KMS-11 (cell line): ENCODE results near the gene ST6GALNAC1.

Experiments used
- H2AFZ ChIP-seq: fragments of 200-600 bp; sonication (generic); 2 replicates; pipeline ENCODE4 v1.6.1; 2016; ENCODE audit warnings: antibody characterized with exemption, mixed run types, low read depth
- H3K27ac ChIP-seq: fragments of 200-600 bp; sonication (generic); 2 replicates; pipeline ENCODE4 v1.6.1; 2016; ENCODE audit warnings: mild to moderate bottlenecking, mixed run types
- H3K27me3 ChIP-seq: fragments of 200-600 bp; sonication (generic); 2 replicates; pipeline ENCODE4 v1.6.1; 2017; ENCODE audit warnings: mild to moderate bottlenecking, low read depth, mixed run types, moderate library complexity; ENCODE audit not compliant: insufficient read depth
- H3K36me3 ChIP-seq: fragments of 200-600 bp; sonication (generic); 2 replicates; pipeline ENCODE4 v1.6.1; 2017; ENCODE audit warnings: mild to moderate bottlenecking, mixed run types; ENCODE audit not compliant: insufficient read depth
- H3K4me1 ChIP-seq: fragments of 200-600 bp; sonication (generic); 2 replicates; pipeline ENCODE4 v1.6.1; 2016; ENCODE audit warnings: mild to moderate bottlenecking, low read depth, mixed run types; ENCODE audit not compliant: poor library complexity, severe bottlenecking
- H3K4me2 ChIP-seq: fragments of 200-600 bp; sonication (generic); 2 replicates; pipeline ENCODE4 v1.7.0; 2016; ENCODE audit warnings: mild to moderate bottlenecking, mixed run types
- H3K4me3 ChIP-seq: fragments of 200-600 bp; sonication (generic); IDR thresholded peaks from 2 replicates; pipeline ENCODE4 v1.6.1; 2017; ENCODE audit warnings: low read depth, low read length, mixed read lengths; ENCODE audit not compliant: insufficient read depth
- H3K79me2 ChIP-seq: fragments of 200-600 bp; sonication (generic); 2 replicates; pipeline ENCODE4 v1.6.1; 2016; ENCODE audit warnings: low read depth, mixed run types; ENCODE audit not compliant: insufficient read depth
- H3K9ac ChIP-seq: fragments of 200-600 bp; sonication (generic); 2 replicates; pipeline ENCODE4 v1.6.1; 2016; ENCODE audit warnings: mild to moderate bottlenecking, mixed run types
- H4K20me1 ChIP-seq: fragments of 200-600 bp; sonication (generic); 2 replicates; pipeline ENCODE4 v1.6.1; 2016; ENCODE audit warnings: mild to moderate bottlenecking, mixed run types; ENCODE audit not compliant: insufficient read depth
- CTCF ChIP-seq: fragments of 200-600 bp; sonication (generic); conservative IDR thresholded peaks from 2 replicates; pipeline ENCODE4 v1.6.1; 2017; ENCODE audit warnings: low read depth, mild to moderate bottlenecking, antibody characterized with exemption, low read length, moderate library complexity, mixed read lengths

Gene ST6GALNAC1

GRCh38 chr17:76635659-76636360 is 7.7 kb downstream of the ST6GALNAC1 start:
- Histone ChIP-seq H3K79me2 (no peaks in the 10 kb centered on the region), H2AFZ (no peak overlapping the region), H3K4me1 (no peaks in the 10 kb centered on the region), H3K4me2 (no peak overlapping the region), H3K9ac (no peak overlapping the region), H4K20me1 (no peaks in the 10 kb centered on the region), H3K27me3 (no peaks in the 10 kb centered on the region), H3K36me3 (no peaks in the 10 kb centered on the region), H3K4me3 (no peak overlapping the region), H3K27ac (no peak overlapping the region)
- no peak for TF ChIP-seq CTCF

- Histone ChIP-seq H3K27ac (no peak overlapping the region), H2AFZ (no peak overlapping the region)
These were observed 8.5 kb downstream of the ST6GALNAC1 start for GRCh38 chr17:76635039-76635438.

GRCh38 chr17:76633628-76634328 is 9.8 kb downstream of the ST6GALNAC1 start:
- H2AFZ ChIP-seq = no peak overlapping the region
- H3K27ac ChIP-seq = no peak overlapping the region
- no peak overlapping the region for H3K9ac ChIP-seq
- H3K4me1 ChIP-seq = no peaks in the 10 kb centered on the region
- no peaks in the 10 kb centered on the region for H3K27me3 ChIP-seq
- H3K79me2 ChIP-seq = no peaks in the 10 kb centered on the region
- H3K4me3 ChIP-seq = no peak overlapping the region
- no peak overlapping the region for H3K4me2 ChIP-seq
- H4K20me1 ChIP-seq = no peaks in the 10 kb centered on the region
- no peak for TF ChIP-seq CTCF
- no peaks in the 10 kb centered on the region for H3K36me3 ChIP-seq

More at GRCh38 chr17:76635039-76635438, 8.5 kb downstream of the ST6GALNAC1 start:
- Histone ChIP-seq H3K27me3 (no peaks in the 10 kb centered on the region), H3K4me3 (no peak overlapping the region), H4K20me1 (no peaks in the 10 kb centered on the region), H3K36me3 (no peaks in the 10 kb centered on the region), H3K79me2 (no peaks in the 10 kb centered on the region), H3K4me1 (no peaks in the 10 kb centered on the region), H3K9ac (no peak overlapping the region), H3K4me2 (no peak overlapping the region)
- TF ChIP-seq CTCF = no peak

- no peaks in the 10 kb centered on the region for H3K4me1 ChIP-seq
- H3K79me2 ChIP-seq = no peaks in the 10 kb centered on the region
- no peak overlapping the region for H3K4me2 ChIP-seq
- no peak overlapping the region for H2AFZ ChIP-seq
- H3K27me3 ChIP-seq = peaks cover 7% of the 10 kb centered on the region
- no peak overlapping the region for H3K9ac ChIP-seq
- H3K27ac ChIP-seq = no peak overlapping the region
- no peak overlapping the region for H3K4me3 ChIP-seq
- no peak for TF ChIP-seq CTCF
- H3K36me3 ChIP-seq = no peaks in the 10 kb centered on the region
- no peaks in the 10 kb centered on the region for H4K20me1 ChIP-seq
These were observed 11.6 kb downstream of the ST6GALNAC1 start for GRCh38 chr17:76631821-76632565.
